ENCODE results near the gene TUBAL3. TPM values are rescaled to one million over a fixed set of nuclear protein-coding genes. Genes with fewer than 3 reads are reported as not detected.

The TUBAL3 gene
- total and polyA plus RNA-seq, 12 donors: not detected

DNA sequence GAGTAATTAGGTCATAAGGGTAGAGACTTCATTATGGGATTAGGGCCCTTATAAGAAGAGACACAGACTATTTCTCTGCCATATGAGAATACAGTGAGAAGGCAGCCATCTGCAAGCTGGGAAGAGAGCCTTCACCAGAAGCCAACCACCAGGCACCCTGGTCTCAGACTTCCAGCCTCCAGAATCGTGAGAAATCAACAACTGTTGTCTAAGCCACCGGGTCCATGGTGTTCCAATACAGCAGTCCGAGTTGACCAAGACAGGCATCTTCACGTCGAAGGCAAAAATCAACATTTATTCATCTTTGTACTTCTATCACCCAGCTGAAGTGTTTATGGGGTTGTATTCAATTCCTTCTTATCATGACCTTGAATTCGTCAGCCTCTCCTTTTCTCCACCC is 5.3 kb downstream of the TUBAL3 start:
- WGBS, 4 donors: 67 to 79% (median 71%) methylated on average over 6 of the region's 6 CpGs
- Histone ChIP-seq H3K36me3 (replicated peaks in 1 of 2) (no peaks in the 10 kb centered on the region), H3K4me3 (no peak overlapping the region), H3K4me1 (replicated peaks in 1 of 2) (no peaks in the 10 kb centered on the region), H3K27me3 (no peaks in the 10 kb centered on the region), H3K9me3 (replicated peaks in 1 of 3) (no peaks in the 10 kb centered on the region), H3K27ac (no peak overlapping the region)
- no peak for TF ChIP-seq POLR2A (IDR thresholded peaks at IDR 0.05)
- TF ChIP-seq, protein P1, sequence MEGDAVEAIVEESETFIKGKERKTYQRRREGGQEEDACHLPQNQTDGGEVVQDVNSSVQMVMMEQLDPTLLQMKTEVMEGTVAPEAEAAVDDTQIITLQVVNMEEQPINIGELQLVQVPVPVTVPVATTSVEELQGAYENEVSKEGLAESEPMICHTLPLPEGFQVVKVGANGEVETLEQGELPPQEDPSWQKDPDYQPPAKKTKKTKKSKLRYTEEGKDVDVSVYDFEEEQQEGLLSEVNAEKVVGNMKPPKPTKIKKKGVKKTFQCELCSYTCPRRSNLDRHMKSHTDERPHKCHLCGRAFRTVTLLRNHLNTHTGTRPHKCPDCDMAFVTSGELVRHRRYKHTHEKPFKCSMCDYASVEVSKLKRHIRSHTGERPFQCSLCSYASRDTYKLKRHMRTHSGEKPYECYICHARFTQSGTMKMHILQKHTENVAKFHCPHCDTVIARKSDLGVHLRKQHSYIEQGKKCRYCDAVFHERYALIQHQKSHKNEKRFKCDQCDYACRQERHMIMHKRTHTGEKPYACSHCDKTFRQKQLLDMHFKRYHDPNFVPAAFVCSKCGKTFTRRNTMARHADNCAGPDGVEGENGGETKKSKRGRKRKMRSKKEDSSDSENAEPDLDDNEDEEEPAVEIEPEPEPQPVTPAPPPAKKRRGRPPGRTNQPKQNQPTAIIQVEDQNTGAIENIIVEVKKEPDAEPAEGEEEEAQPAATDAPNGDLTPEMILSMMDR (IDR thresholded peaks at IDR 0.05): no peak
- intact Hi-C loops (cut with DNase I): no loop called here
- DNase-seq: no peak

DNA sequence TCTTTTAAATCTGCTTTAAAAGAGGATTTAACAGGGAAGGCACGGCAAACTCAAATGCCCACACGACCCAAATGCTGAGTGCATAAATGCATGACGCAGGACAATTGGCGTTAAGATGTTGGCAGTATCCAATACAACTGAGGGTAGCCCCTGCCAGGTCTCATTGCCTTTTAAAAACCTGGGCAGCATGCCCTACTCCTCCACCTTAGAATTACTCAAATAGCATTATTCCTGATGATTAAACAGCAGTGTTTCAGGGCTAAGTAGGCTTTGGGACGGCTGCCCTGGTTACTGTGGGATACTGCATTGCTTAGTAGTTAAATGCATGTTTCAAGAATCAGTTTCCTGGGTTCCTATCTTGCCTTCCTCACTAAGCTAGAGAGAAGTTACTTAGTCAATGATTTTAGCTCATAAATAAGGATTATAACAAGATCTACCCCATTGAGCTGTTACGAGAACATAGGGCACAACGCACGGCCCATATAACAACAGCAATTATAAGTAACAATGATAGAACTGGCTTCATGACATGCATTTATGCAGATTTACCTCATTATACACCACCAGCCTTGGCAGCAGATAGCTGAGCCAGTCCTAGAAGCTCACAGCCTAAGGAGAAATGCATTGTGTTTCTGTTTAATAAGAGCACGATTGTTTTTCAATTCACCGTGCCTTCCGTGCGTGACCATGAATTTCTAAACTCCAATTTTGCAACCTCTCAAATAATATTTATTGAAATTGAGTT is 7.9 kb downstream of the TUBAL3 start:
- H3K27me3 ChIP-seq: no peaks in the 10 kb centered on the region
- H3K36me3 ChIP-seq (replicated peaks in 1 of 2): no peaks in the 10 kb centered on the region
- intact Hi-C loops (cut with DNase I): no loop called here
- WGBS, 4 donors: 84 to 90% (median 89%) methylated on average over 12 of the region's 12 CpGs
- no peak overlapping the region for H3K27ac ChIP-seq
- TF ChIP-seq, protein P1 (IDR thresholded peaks at IDR 0.05): no peak
- TF ChIP-seq POLR2A (IDR thresholded peaks at IDR 0.05): no peak
- H3K4me1 ChIP-seq (replicated peaks in 1 of 2): no peaks in the 10 kb centered on the region
- DNase-seq: no peak
- no peaks in the 10 kb centered on the region for H3K9me3 ChIP-seq (replicated peaks in 1 of 3)
- no peak overlapping the region for H3K4me3 ChIP-seq

DNA sequence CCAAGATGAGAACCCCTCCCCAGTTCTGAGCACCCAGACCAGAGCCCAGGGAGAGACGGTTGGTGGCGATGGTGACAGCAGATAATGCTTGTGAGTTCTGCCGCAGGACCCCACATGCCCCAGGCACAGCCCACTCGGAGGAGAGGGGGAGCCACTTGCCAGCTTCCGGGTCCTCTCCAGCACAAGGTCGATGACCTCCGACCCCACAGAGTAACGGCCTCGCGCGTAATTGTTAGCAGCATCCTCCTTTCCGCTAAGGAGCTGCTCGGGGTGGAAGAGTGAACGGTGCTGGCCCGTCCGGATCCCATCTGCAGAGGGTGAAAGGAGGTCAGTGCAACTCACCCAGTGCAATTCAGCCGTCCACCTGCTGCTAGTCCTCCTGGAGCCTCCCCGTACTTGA is 9.5 kb downstream of the TUBAL3 start:
- intact Hi-C loops (cut with DNase I): no loop called here
- Histone ChIP-seq H3K27me3 (no peaks in the 10 kb centered on the region), H3K36me3 (replicated peaks in 1 of 2) (no peaks in the 10 kb centered on the region), H3K9me3 (replicated peaks in 1 of 3) (peaks cover 0 to 12% (median 9%) of the 10 kb centered on the region in 3 donors), H3K4me1 (replicated peaks in 1 of 2) (no peaks in the 10 kb centered on the region), H3K27ac (no peak overlapping the region), H3K4me3 (no peak overlapping the region)
- DNase-seq: no peak
- no peak for TF ChIP-seq POLR2A (IDR thresholded peaks at IDR 0.05)
- TF ChIP-seq, protein P1 (IDR thresholded peaks at IDR 0.05): no peak
- WGBS, 4 donors: 86 to 90% (median 87%) methylated on average over 9 to 18 of the region's 18 CpGs

DNA sequence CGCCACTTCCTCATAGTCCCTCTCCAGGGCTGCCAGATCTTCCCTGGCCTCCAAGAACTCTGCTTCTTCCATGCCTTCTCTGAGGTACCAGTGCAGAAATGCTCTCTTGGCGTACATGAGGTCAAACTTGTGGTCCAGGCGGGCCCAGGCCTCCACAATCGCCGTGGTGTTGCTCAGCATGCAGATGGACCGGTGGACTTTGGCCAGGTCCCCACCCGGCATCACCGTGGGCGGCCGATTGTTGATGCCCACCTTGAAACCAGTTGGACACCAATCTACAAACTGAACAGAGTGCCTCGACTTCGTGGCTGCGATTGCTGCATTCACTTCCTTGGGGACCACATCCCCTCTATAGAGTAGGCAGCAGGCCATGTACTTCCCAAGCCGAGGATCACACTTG is 11.1 kb downstream of the TUBAL3 start:
- Histone ChIP-seq H3K36me3 (replicated peaks in 1 of 2) (no peaks in the 10 kb centered on the region), H3K27ac (no peak overlapping the region), H3K27me3 (no peaks in the 10 kb centered on the region), H3K4me3 (no peak overlapping the region), H3K4me1 (replicated peaks in 1 of 2) (no peaks in the 10 kb centered on the region), H3K9me3 (replicated peaks in 1 of 3) (peaks cover 0 to 18% (median 12%) of the 10 kb centered on the region in 3 donors)
- TF ChIP-seq, protein P1 (IDR thresholded peaks at IDR 0.05): no peak
- no peak for TF ChIP-seq POLR2A (IDR thresholded peaks at IDR 0.05)
- intact Hi-C loops (cut with DNase I): no loop called here
- no peak for DNase-seq
- 72 to 87% (median 83%) methylated on average over 3 to 14 of the region's 14 CpGs for WGBS, 4 donors

Measured in adrenal gland (tissue), 12 donors.